SKM-1 (cell line): ENCODE measurements around the gene LIN37.

Experiments used
- DNase-seq: peaks from one replicate; lab custom pipeline; 2025; ENCODE audit not compliant: unreplicated experiment; lab: John Stamatoyannopoulos, UW

LIN37 gene

GRCh38 chr19:35751839-35752745 is 3.7 kb downstream of the LIN37 start:
- DNase-seq = no peak

GRCh38 chr19:35752746-35753350 is 4.5 kb downstream of the LIN37 start:
- no peak for DNase-seq

- DNase-seq = no peak
These were observed 5.4 kb downstream of the LIN37 start for GRCh38 chr19:35753634-35754369.

GRCh38 chr19:35754370-35755130 is 6.2 kb downstream of the LIN37 start:
- no peak for DNase-seq

- DNase-seq = no peak
These were observed 6.8 kb downstream of the LIN37 start for GRCh38 chr19:35755131-35755549.

- no peak for DNase-seq
These were observed 7.4 kb downstream of the LIN37 start for GRCh38 chr19:35755550-35756376.

GRCh38 chr19:35756377-35757230 is 8.2 kb downstream of the LIN37 start, which contains the start of gene HSPB6:
Gene HSPB6 (minus strand): TSS chr19:35757029. CDS start chr19:35757008, 21 bp downstream.
- no peak for DNase-seq

GRCh38 chr19:35757231-35757748 is 8.9 kb downstream of the LIN37 start:
- no peak for DNase-seq

- DNase-seq = peak; percentile 98
These were observed 9.6 kb downstream of the LIN37 start, which contains the start of gene PROSER3 for GRCh38 chr19:35757749-35758608. Gene PROSER3 (plus strand): TSS chr19:35758176. CDS start chr19:35758216, 40 bp downstream.

GRCh38 chr19:35759697-35760096 is 11.3 kb downstream of the LIN37 start:
- DNase-seq = no peak

- DNase-seq = no peak
These were observed 12.5 kb downstream of the LIN37 start for GRCh38 chr19:35760711-35761349.

GRCh38 chr19:35764432-35765315 is 16.3 kb downstream of the LIN37 start:
- DNase-seq = no peak

- DNase-seq = no peak
These were observed 18.3 kb downstream of the LIN37 start for GRCh38 chr19:35766571-35767104.

- no peak for DNase-seq
These were observed 19.1 kb downstream of the LIN37 start for GRCh38 chr19:35767288-35768081.

GRCh38 chr19:35768082-35768421 is 19.7 kb downstream of the LIN37 start:
- no peak for DNase-seq
